HG03095 (cell line): ENCODE measurements around the gene NFX1.

ENCODE experiments used
- ATAC-seq: cut with Tn5 transposase; IDR thresholded peaks from one replicate; pipeline ENCODE4 v1.9.1; 2021; ENCODE audit warnings: moderate library complexity; ENCODE audit not compliant: unreplicated experiment

Gene NFX1

GRCh38 chr9:33290247-33291030 lies at the start of gene NFX1:
TSS of gene NFX1 (plus strand) at chr9:33290516. CDS start at chr9:33290573, 57 bp downstream.
- ATAC-seq: peak; percentile 76

- ATAC-seq: no peak
These were observed 49.0 kb upstream of the NFX1 start for GRCh38 chr9:33241298-33241697.

- no peak for ATAC-seq
These were observed 47.6 kb upstream of the NFX1 start for GRCh38 chr9:33242609-33243134.

GRCh38 chr9:33244137-33244784 lies 46.1 kb upstream of the NFX1 start:
- ATAC-seq: no peak

- ATAC-seq: no peak
These were observed 45.0 kb upstream of the NFX1 start for GRCh38 chr9:33245341-33245740.

- ATAC-seq: no peak
These were observed 44.0 kb upstream of the NFX1 start for GRCh38 chr9:33246269-33246860.

GRCh38 chr9:33248606-33249005 lies 41.7 kb upstream of the NFX1 start:
- no peak for ATAC-seq

- ATAC-seq: no peak
These were observed 41.1 kb upstream of the NFX1 start for GRCh38 chr9:33249087-33249658.

GRCh38 chr9:33249983-33250382 lies 40.3 kb upstream of the NFX1 start:
- no peak for ATAC-seq

- ATAC-seq: no peak
These were observed 39.8 kb upstream of the NFX1 start for GRCh38 chr9:33250458-33250995.

- ATAC-seq: no peak
These were observed 36.1 kb upstream of the NFX1 start for GRCh38 chr9:33254211-33254610.

GRCh38 chr9:33255014-33255413 lies 35.3 kb upstream of the NFX1 start:
- no peak for ATAC-seq

- no peak for ATAC-seq
These were observed 34.8 kb upstream of the NFX1 start for GRCh38 chr9:33255471-33255870.

- ATAC-seq: no peak
These were observed 34.1 kb upstream of the NFX1 start for GRCh38 chr9:33256236-33256635.

- ATAC-seq: no peak
These were observed 33.0 kb upstream of the NFX1 start for GRCh38 chr9:33257276-33257675.

- ATAC-seq: no peak
These were observed 29.9 kb upstream of the NFX1 start for GRCh38 chr9:33260372-33260771.

- no peak for ATAC-seq
These were observed 26.9 kb upstream of the NFX1 start for GRCh38 chr9:33263131-33264002.

- peak; percentile 19 for ATAC-seq
These were observed 26.3 kb upstream of the NFX1 start for GRCh38 chr9:33264003-33264472.

GRCh38 chr9:33264473-33265177 lies 25.7 kb upstream of the NFX1 start, which contains the start of the genes BAG1 and CHMP5:
TSS of gene BAG1 (minus strand) at chr9:33264708.
TSS of gene CHMP5 (plus strand) at chr9:33265049. CDS start at chr9:33265079, 30 bp downstream.
- ATAC-seq: peak; percentile 81
